OCI-LY7 (cell line): ENCODE results near the gene COP1. TPM values are rescaled to one million over a fixed set of nuclear protein-coding genes. Genes with fewer than 3 reads are reported as not detected.

Experiments used
- BruUV-seq: library from RNA; stranded (reverse); fragments of 400-500 nt; replicated peaks from 2 replicates; lab custom pipeline; 2021; lab: Mats Ljungman, UMichigan
- CTCF ChIA-PET: fragments of 300-600 bp; sonication (Branson Sonifier 250); formaldehyde crosslinking; loops from one replicate; lab custom pipeline; 2022; ENCODE audit warnings: antibody characterized with exemption; ENCODE audit not compliant: unreplicated experiment; lab: Charles Lee
- POLR2A ChIA-PET: fragments of 300-600 bp; sonication (Branson Sonifier 250); formaldehyde crosslinking; loops from one replicate; lab custom pipeline; 2022; ENCODE audit warnings: antibody characterized with exemption; lab: Charles Lee
- DNase-seq: peaks from one replicate; pipeline ENCODE4 v3.0.0-alpha.2; 2015; ENCODE audit warnings: low spot score
- H2AFZ ChIP-seq: fragments of 200-600 bp; sonication (generic), shearing (Covaris generic); 2 replicates; pipeline ENCODE4 v1.6.1; 2014; ENCODE audit warnings: mild to moderate bottlenecking, antibody characterized with exemption, low read length, moderate library complexity
- H3K27ac ChIP-seq: fragments of 200-600 bp; sonication (generic); 2 replicates; pipeline ENCODE4 v1.5.1; 2014; ENCODE audit warnings: mixed run types, low read depth, mild to moderate bottlenecking, moderate library complexity, low read length, inconsistent platforms; ENCODE audit not compliant: poor library complexity, severe bottlenecking
- H3K36me3 ChIP-seq: fragments of 200-600 bp; sonication (generic); 2 replicates; pipeline ENCODE4 v1.6.1; 2014; ENCODE audit warnings: mild to moderate bottlenecking, antibody characterized with exemption, low read length, moderate library complexity, mixed read lengths; ENCODE audit not compliant: insufficient read depth
- H3K4me1 ChIP-seq: fragments of 200-600 bp; sonication (generic); 2 replicates; pipeline ENCODE4 v1.5.1; 2014; ENCODE audit warnings: mild to moderate bottlenecking, low read length; ENCODE audit not compliant: insufficient read depth, poor library complexity, severe bottlenecking
- H3K4me2 ChIP-seq: fragments of 200-600 bp; sonication (generic); 2 replicates; pipeline ENCODE4 v1.6.1; 2014; ENCODE audit warnings: mild to moderate bottlenecking, low read length
- H3K4me3 ChIP-seq: fragments of 200-600 bp; sonication (generic); 2 replicates; pipeline ENCODE4 v1.5.1; 2014; ENCODE audit warnings: mild to moderate bottlenecking, low read depth, low read length; ENCODE audit not compliant: poor library complexity, severe bottlenecking
- H3K79me2 ChIP-seq: fragments of 200-600 bp; sonication (generic); 2 replicates; pipeline ENCODE4 v1.6.1; 2016; ENCODE audit warnings: low read depth, mild to moderate bottlenecking, low read length, moderate library complexity, mixed read lengths; ENCODE audit not compliant: insufficient read depth
- H3K9me2 ChIP-seq: fragments of 200-600 bp; sonication (generic); 2 replicates; pipeline ENCODE4 v1.6.1; 2016; ENCODE audit warnings: mild to moderate bottlenecking, low read length, mixed read lengths; ENCODE audit not compliant: insufficient read depth
- H3K9me3 ChIP-seq: fragments of 200-600 bp; sonication (generic); 2 replicates; pipeline ENCODE4 v1.6.1; 2014; ENCODE audit warnings: mild to moderate bottlenecking, mixed run types, low read length, mixed read lengths
- H4K20me1 ChIP-seq: fragments of 200-600 bp; sonication (generic); 2 replicates; pipeline ENCODE4 v1.6.1; 2014; ENCODE audit warnings: mild to moderate bottlenecking, antibody characterized with exemption, low read length, moderate library complexity, mixed read lengths; ENCODE audit not compliant: insufficient read depth
- EZH2phosphoT487 ChIP-seq: fragments of 200-600 bp; sonication (generic); IDR thresholded peaks from 2 replicates; pipeline ENCODE4 v1.6.1; 2018; ENCODE audit warnings: low read depth, borderline replicate concordance, mild to moderate bottlenecking, mixed run types, antibody characterized with exemption, low read length, moderate library complexity, mixed read lengths
- intact Hi-C: fragments of 100-400 bp; cut with micrococcal nuclease; formaldehyde crosslinking; loops from one replicate; pipeline ENCODE4 v1.10.0; 2022; ENCODE audit not compliant: unreplicated experiment
- total RNA-seq, 2 experiments: library from RNA; depleted of rRNA in 1 of 2; stranded (reverse); fragments of >200 nt in 1 of 2; shearing (Covaris generic) in 1 of 2; gene quantifications; 2 replicates each; pipeline ENCODE4 v1.2.3, GENCODE V29; 2014 to 2022
- TF ChIP-seq, protein P1 (sequence below): fragments of 200-600 bp; sonication (generic); conservative IDR thresholded peaks from 2 replicates; pipeline ENCODE4 v1.5.1; 2014; ENCODE audit warnings: mild to moderate bottlenecking, antibody characterized with exemption, low read length, moderate library complexity, mixed read lengths

Gene COP1
- total RNA-seq, 2 experiments from 2014 or later = 75.2 to 76.9 TPM

DNA sequence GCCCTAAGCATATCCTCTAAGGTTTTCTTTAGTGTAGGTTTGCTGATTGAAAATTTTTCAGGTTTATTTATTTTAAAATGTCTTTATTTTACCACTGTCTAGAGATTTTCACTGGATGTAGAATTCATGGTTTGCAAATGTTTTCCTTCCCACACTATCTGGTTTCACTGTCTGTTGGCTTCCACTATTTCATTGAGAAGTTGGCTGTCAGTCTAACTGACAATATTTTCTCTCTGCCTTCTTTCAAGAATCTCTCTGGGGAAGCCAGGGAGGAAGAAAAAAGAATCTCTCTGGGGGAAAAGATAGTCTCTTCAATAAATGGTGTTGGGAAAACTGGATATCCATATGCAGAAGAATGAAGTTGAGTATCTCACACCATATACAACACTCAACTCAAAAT lies 226.0 kb downstream of the COP1 start:
- POLR2A ChIA-PET = no interaction called here
- CTCF ChIA-PET = interaction anchor here (1.1 kb wide), 1 partner anchor 32 kb away, joined by 3 read pairs; no protein-coding TSS in a partner anchor

GRCh38 chr1:175978926-175979325 lies 228.2 kb downstream of the COP1 start:
- DNase-seq = no peak
- peaks cover 70% of the 10 kb centered on the region for H3K36me3 ChIP-seq
- no TSS peak for BruUV-seq
- ChIA-PET CTCF (no interaction called here), POLR2A (no interaction called here)
- H3K4me2 ChIP-seq = no peak overlapping the region
- H3K9me3 ChIP-seq = peaks cover 8% of the 10 kb centered on the region; the same call in 1 of the 2 replicates
- H3K9me2 ChIP-seq = no peaks in the 10 kb centered on the region
- H4K20me1 ChIP-seq = no peaks in the 10 kb centered on the region
- TF ChIP-seq EZH2phosphoT487 = no peak
- TF ChIP-seq, protein P1, sequence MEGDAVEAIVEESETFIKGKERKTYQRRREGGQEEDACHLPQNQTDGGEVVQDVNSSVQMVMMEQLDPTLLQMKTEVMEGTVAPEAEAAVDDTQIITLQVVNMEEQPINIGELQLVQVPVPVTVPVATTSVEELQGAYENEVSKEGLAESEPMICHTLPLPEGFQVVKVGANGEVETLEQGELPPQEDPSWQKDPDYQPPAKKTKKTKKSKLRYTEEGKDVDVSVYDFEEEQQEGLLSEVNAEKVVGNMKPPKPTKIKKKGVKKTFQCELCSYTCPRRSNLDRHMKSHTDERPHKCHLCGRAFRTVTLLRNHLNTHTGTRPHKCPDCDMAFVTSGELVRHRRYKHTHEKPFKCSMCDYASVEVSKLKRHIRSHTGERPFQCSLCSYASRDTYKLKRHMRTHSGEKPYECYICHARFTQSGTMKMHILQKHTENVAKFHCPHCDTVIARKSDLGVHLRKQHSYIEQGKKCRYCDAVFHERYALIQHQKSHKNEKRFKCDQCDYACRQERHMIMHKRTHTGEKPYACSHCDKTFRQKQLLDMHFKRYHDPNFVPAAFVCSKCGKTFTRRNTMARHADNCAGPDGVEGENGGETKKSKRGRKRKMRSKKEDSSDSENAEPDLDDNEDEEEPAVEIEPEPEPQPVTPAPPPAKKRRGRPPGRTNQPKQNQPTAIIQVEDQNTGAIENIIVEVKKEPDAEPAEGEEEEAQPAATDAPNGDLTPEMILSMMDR = no peak
- H3K27ac ChIP-seq = no peak overlapping the region
- intact Hi-C loops = no loop called here
- no peaks in the 10 kb centered on the region for H3K79me2 ChIP-seq
- H3K4me3 ChIP-seq = no peak overlapping the region
- no peak overlapping the region for H2AFZ ChIP-seq
- no peaks in the 10 kb centered on the region for H3K4me1 ChIP-seq

More for the DNA sequence above, 226.0 kb downstream of the COP1 start:
- H2AFZ ChIP-seq = no peak overlapping the region
- no peaks in the 10 kb centered on the region for H3K9me2 ChIP-seq
- no peak overlapping the region for H3K27ac ChIP-seq
- H3K4me1 ChIP-seq = no peaks in the 10 kb centered on the region
- H3K9me3 ChIP-seq = peaks cover 8% of the 10 kb centered on the region; the same call in 1 of the 2 replicates
- TF ChIP-seq, protein P1 = no peak
- no peak for TF ChIP-seq EZH2phosphoT487
- no peak overlapping the region for H3K4me2 ChIP-seq
- peaks cover 82% of the 10 kb centered on the region for H3K36me3 ChIP-seq
- H4K20me1 ChIP-seq = no peaks in the 10 kb centered on the region
- DNase-seq = no peak
- H3K4me3 ChIP-seq = no peak overlapping the region
- H3K79me2 ChIP-seq = no peaks in the 10 kb centered on the region
- no TSS peak for BruUV-seq
- intact Hi-C loops = no loop called here

DNA sequence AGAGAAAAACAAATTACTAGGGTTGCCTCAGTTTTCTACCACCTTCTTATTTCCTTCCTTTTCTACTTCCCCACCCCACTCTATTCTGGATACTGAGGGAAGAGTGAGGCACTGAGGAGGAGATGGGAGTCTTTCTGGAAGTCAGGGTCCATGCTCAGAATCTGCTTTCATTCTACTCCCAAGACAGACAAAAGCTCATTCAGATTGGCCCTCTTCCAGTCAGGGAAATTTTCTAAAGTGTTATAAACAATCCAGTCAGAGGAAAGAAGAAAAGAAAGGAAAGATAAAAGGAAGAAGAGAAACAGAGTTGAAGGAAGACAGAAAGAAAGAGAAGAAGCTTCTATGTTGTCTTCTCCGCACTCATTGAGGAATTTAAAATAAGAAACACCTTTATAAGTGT lies 228.6 kb downstream of the COP1 start:
- CTCF ChIA-PET = no interaction called here
- TF ChIP-seq, protein P1 = no peak
- TF ChIP-seq EZH2phosphoT487 = no peak
- H3K27ac ChIP-seq = no peak overlapping the region
- DNase-seq = no peak
- H3K79me2 ChIP-seq = no peaks in the 10 kb centered on the region
- no TSS peak for BruUV-seq
- no peak overlapping the region for H3K4me3 ChIP-seq
- POLR2A ChIA-PET = no interaction called here
- H3K9me3 ChIP-seq = peaks cover 8% of the 10 kb centered on the region; the same call in 1 of the 2 replicates
- no peaks in the 10 kb centered on the region for H3K4me1 ChIP-seq
- no peaks in the 10 kb centered on the region for H3K9me2 ChIP-seq
- no peak overlapping the region for H3K4me2 ChIP-seq
- H3K36me3 ChIP-seq = peaks cover 70% of the 10 kb centered on the region
- H2AFZ ChIP-seq = no peak overlapping the region
- intact Hi-C loops = no loop called here
- no peaks in the 10 kb centered on the region for H4K20me1 ChIP-seq
